HFFc6 (cell line): ENCODE measurements around the gene MAST4. TPM values are rescaled to one million over a fixed set of nuclear protein-coding genes. Genes with fewer than 3 reads are reported as not detected.

ENCODE experiments used
- DNase-seq: peaks from one replicate; pipeline ENCODE4 v3.0.0-alpha.2; 2018
- H3K27ac Mint-ChIP-seq: 2 replicates; pipeline ENCODE4 v1.8.0; 2020; ENCODE audit warnings: mild to moderate bottlenecking, mixed read lengths
- H3K27me3 Mint-ChIP-seq: 2 replicates; pipeline ENCODE4 v1.8.0; 2021; ENCODE audit warnings: mild to moderate bottlenecking, moderate library complexity, mixed read lengths; ENCODE audit not compliant: insufficient read depth
- H3K36me3 Mint-ChIP-seq: 2 replicates; pipeline ENCODE4 v1.8.0; 2021; ENCODE audit warnings: low read depth, mixed read lengths
- H3K4me1 Mint-ChIP-seq: 2 replicates; pipeline ENCODE4 v1.8.0; 2020; ENCODE audit warnings: low read depth, mixed read lengths
- H3K4me3 Mint-ChIP-seq: 2 replicates; pipeline ENCODE4 v1.8.0; 2020; ENCODE audit warnings: mild to moderate bottlenecking, moderate library complexity, mixed read lengths
- H3K9me3 Mint-ChIP-seq: 2 replicates; pipeline ENCODE4 v1.8.0; 2020; ENCODE audit warnings: mild to moderate bottlenecking, mixed read lengths
- CTCF ChIP-seq: fragments of 200-600 bp; sonication (generic); IDR thresholded peaks from 2 replicates; pipeline ENCODE4 v1.5.0; 2021; ENCODE audit warnings: antibody characterized with exemption, mild to moderate bottlenecking
- total RNA-seq, 6 experiments: library from RNA; stranded (reverse); fragmentation: NEBNext Ultra II Directional; extraction: Animal tissue kit (Norgen Biotek cat#: 25700); gene quantifications; 2 replicates in 1 of 6; 3 replicates in 5 of 6; pipeline ENCODE4 v1.2.3, GENCODE V29; 2021

Gene MAST4
- total RNA-seq, 6 experiments from 2014 or later, result 3.0 to 5.6 (median 3.9) TPM

GRCh38 chr5:66553916-66554575, 42.1 kb upstream of the MAST4 start:
- Mint-ChIP-seq H3K4me3 (no peak overlapping the region), H3K36me3 (no peaks in the 10 kb centered on the region), H3K9me3 (peaks cover 8% of the 10 kb centered on the region), H3K27ac (no peak overlapping the region), H3K27me3 (no peaks in the 10 kb centered on the region; the same call in 1 of the 2 replicates), H3K4me1 (no peaks in the 10 kb centered on the region)
- no peak for TF ChIP-seq CTCF
- no peak for DNase-seq

- no peak for TF ChIP-seq CTCF
- H3K9me3 Mint-ChIP-seq, result peaks cover 4% of the 10 kb centered on the region
- no peaks in the 10 kb centered on the region for H3K36me3 Mint-ChIP-seq
- H3K27me3 Mint-ChIP-seq, result no peaks in the 10 kb centered on the region; the same call in 1 of the 2 replicates
- H3K4me3 Mint-ChIP-seq, result no peak overlapping the region
- no peaks in the 10 kb centered on the region for H3K4me1 Mint-ChIP-seq
- no peak overlapping the region for H3K27ac Mint-ChIP-seq
- no peak for DNase-seq
These were observed 41.3 kb upstream of the MAST4 start for GRCh38 chr5:66554884-66555283.

GRCh38 chr5:66558560-66558959, 37.6 kb upstream of the MAST4 start:
- Mint-ChIP-seq H3K27ac (no peak overlapping the region), H3K9me3 (peaks cover 4% of the 10 kb centered on the region), H3K27me3 (no peaks in the 10 kb centered on the region; the same call in 1 of the 2 replicates), H3K4me1 (no peaks in the 10 kb centered on the region), H3K36me3 (no peaks in the 10 kb centered on the region), H3K4me3 (no peak overlapping the region)
- DNase-seq, result no peak
- no peak for TF ChIP-seq CTCF

GRCh38 chr5:66560371-66560770, 35.8 kb upstream of the MAST4 start:
- Mint-ChIP-seq H3K36me3 (no peaks in the 10 kb centered on the region), H3K27ac (no peak overlapping the region), H3K4me3 (no peak overlapping the region), H3K4me1 (no peaks in the 10 kb centered on the region), H3K9me3 (peaks cover 2% of the 10 kb centered on the region), H3K27me3 (no peaks in the 10 kb centered on the region; the same call in 1 of the 2 replicates)
- no peak for DNase-seq
- TF ChIP-seq CTCF, result no peak

- no peak for TF ChIP-seq CTCF
- Mint-ChIP-seq H3K36me3 (no peaks in the 10 kb centered on the region), H3K27me3 (no peaks in the 10 kb centered on the region; the same call in 1 of the 2 replicates), H3K4me1 (no peaks in the 10 kb centered on the region), H3K9me3 (no peaks in the 10 kb centered on the region; the same call in 1 of the 2 replicates), H3K4me3 (no peak overlapping the region), H3K27ac (no peak overlapping the region)
- no peak for DNase-seq
These were observed 34.8 kb upstream of the MAST4 start for GRCh38 chr5:66561256-66561990.
